ENCODE measurements around the gene PAK4. TPM values are rescaled to one million over a fixed set of nuclear protein-coding genes. Genes with fewer than 3 reads are reported as not detected.

Gene PAK4
- total RNA-seq, 1 experiment from 2014 or later: 55.2 TPM

DNA sequence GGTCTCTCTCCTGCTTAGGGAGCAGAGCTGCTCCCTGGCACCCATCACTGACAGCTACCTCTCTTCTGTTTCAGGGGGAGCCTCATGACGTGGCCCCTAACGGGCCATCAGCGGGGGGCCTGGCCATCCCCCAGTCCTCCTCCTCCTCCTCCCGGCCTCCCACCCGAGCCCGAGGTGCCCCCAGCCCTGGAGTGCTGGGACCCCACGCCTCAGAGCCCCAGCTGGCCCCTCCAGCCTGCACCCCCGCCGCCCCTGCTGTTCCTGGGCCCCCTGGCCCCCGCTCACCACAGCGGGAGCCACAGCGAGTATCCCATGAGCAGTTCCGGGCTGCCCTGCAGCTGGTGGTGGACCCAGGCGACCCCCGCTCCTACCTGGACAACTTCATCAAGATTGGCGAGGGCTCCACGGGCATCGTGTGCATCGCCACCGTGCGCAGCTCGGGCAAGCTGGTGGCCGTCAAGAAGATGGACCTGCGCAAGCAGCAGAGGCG is 48.0 kb downstream of the PAK4 start:
- DNase-seq (ENCODE audit: low spot score): no peak
- no peak for TF ChIP-seq CTCF (conservative IDR thresholded peaks at IDR 0.05; ENCODE audit: low read depth, low read length)
- no peak for TF ChIP-seq EZH2 (IDR thresholded peaks at IDR 0.05; ENCODE audit: borderline replicate concordance, low read depth, low read length, poor library complexity, severe bottlenecking)
- no peaks in the 10 kb centered on the region for H3K27me3 ChIP-seq (replicated peaks; ENCODE audit: insufficient read depth, low read depth, low read length, poor library complexity)
- ChIA-PET CTCF (interaction anchor here (0.6 kb wide), 1 partner anchor 247 kb away, joined by 5 read pairs; no protein-coding TSS in a partner anchor), POLR2A (ENCODE audit: low non-redundant PET) (no interaction called here)
- intact Hi-C loops (cut with micrococcal nuclease; ENCODE audit: unreplicated experiment): no loop called here
- BruUV-seq (replicated peaks): no TSS peak
- H3K4me3 ChIP-seq (ENCODE audit: low read depth, low read length, poor library complexity, severe bottlenecking): no peak overlapping the region
- H3K27ac ChIP-seq (ENCODE audit: low read depth, low read length, poor library complexity, severe bottlenecking): no peak overlapping the region
- no peaks in the 10 kb centered on the region for H3K9me3 ChIP-seq (ENCODE audit: low read depth, low read length, poor library complexity, severe bottlenecking)
- peaks cover 16% of the 10 kb centered on the region for H3K36me3 ChIP-seq (ENCODE audit: insufficient read depth, low read length, poor library complexity, severe bottlenecking)
- H3K4me1 ChIP-seq (ENCODE audit: insufficient read depth, low read length, poor library complexity, severe bottlenecking): no peaks in the 10 kb centered on the region

DNA sequence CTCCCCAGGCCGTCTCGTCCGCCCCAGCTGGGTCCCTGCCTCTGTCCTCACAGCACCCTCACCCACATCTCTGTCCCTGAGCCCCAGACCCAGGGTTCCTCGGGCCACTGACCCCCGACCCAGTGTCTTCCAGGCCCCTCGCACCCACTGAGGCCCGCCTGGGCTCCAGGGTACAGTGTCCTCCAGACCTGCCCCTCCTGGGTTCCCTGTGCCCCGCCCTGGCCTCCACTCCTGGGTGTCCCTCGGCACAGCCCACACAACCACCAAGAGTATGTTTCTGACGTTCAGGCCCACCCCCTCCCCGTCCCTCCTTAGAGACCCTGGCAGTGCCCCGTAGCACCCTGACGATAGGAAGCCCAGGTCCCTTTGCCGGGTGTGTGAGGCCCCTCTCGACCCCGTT is 48.6 kb downstream of the PAK4 start:
- no peak for DNase-seq (ENCODE audit: low spot score)
- ChIA-PET CTCF (no interaction called here), POLR2A (ENCODE audit: low non-redundant PET) (no interaction called here)
- TF ChIP-seq EZH2 (IDR thresholded peaks at IDR 0.05; ENCODE audit: borderline replicate concordance, low read depth, low read length, poor library complexity, severe bottlenecking) (no peak), CTCF (conservative IDR thresholded peaks at IDR 0.05; ENCODE audit: low read depth, low read length) (no peak)
- Histone ChIP-seq H3K4me3 (ENCODE audit: low read depth, low read length, poor library complexity, severe bottlenecking) (no peak overlapping the region), H3K36me3 (ENCODE audit: insufficient read depth, low read length, poor library complexity, severe bottlenecking) (peaks cover 16% of the 10 kb centered on the region), H3K27me3 (replicated peaks; ENCODE audit: insufficient read depth, low read depth, low read length, poor library complexity) (no peaks in the 10 kb centered on the region), H3K9me3 (ENCODE audit: low read depth, low read length, poor library complexity, severe bottlenecking) (no peaks in the 10 kb centered on the region), H3K4me1 (ENCODE audit: insufficient read depth, low read length, poor library complexity, severe bottlenecking) (no peaks in the 10 kb centered on the region), H3K27ac (ENCODE audit: low read depth, low read length, poor library complexity, severe bottlenecking) (no peak overlapping the region)
- no TSS peak for BruUV-seq (replicated peaks)
- intact Hi-C loops (cut with micrococcal nuclease; ENCODE audit: unreplicated experiment): no loop called here

DNA sequence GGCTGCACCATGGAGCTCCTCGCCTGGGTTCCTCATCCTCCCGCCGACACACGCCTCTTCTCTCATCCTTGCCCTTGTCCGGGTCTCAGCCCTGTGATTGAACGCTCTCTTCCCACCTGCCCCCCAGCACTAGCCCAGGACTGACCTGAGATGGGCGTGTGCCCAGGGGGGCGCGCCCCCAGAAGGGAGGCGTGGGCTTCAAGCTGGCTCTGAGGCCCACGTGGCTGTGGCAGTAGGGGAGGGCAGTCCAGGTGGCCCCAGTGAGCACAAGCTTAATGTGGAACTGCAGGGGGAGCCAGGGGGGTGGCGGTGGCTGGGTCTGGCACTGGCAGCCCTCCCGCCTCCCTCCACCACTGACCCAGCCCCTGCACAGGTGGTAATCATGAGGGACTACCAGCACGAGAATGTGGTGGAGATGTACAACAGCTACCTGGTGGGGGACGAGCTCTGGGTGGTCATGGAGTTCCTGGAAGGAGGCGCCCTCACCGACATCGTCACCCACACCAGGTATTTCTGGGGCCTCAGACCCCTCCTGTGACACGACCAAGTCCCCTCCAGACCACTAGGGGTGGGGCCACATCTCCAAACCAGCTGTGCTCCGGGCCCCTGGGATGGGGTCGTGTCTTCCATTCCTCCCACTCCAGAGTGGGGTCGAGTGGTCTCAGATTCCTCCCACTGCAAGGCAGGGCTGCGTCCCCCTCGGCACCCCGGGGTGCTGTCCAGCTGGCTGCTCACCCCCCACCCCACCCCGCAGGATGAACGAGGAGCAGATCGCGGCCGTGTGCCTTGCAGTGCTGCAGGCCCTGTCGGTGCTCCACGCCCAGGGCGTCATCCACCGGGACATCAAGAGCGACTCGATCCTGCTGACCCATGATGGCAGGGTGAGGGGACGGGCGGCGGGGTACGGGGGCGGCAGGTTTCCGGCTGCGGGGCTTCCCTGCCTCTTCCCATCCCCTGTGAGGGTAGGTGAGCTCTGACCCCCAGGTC is 49.3 kb downstream of the PAK4 start:
- intact Hi-C loops (cut with micrococcal nuclease; ENCODE audit: unreplicated experiment): no loop called here
- Histone ChIP-seq H3K27me3 (replicated peaks; ENCODE audit: insufficient read depth, low read depth, low read length, poor library complexity) (no peaks in the 10 kb centered on the region), H3K4me1 (ENCODE audit: insufficient read depth, low read length, poor library complexity, severe bottlenecking) (no peaks in the 10 kb centered on the region), H3K9me3 (ENCODE audit: low read depth, low read length, poor library complexity, severe bottlenecking) (no peaks in the 10 kb centered on the region), H3K36me3 (ENCODE audit: insufficient read depth, low read length, poor library complexity, severe bottlenecking) (peaks cover 18% of the 10 kb centered on the region), H3K4me3 (ENCODE audit: low read depth, low read length, poor library complexity, severe bottlenecking) (no peak overlapping the region), H3K27ac (ENCODE audit: low read depth, low read length, poor library complexity, severe bottlenecking) (no peak overlapping the region)
- no peak for TF ChIP-seq CTCF (conservative IDR thresholded peaks at IDR 0.05; ENCODE audit: low read depth, low read length)
- no peak for TF ChIP-seq EZH2 (IDR thresholded peaks at IDR 0.05; ENCODE audit: borderline replicate concordance, low read depth, low read length, poor library complexity, severe bottlenecking)
- CTCF ChIA-PET: no interaction called here
- DNase-seq (ENCODE audit: low spot score): no peak
- POLR2A ChIA-PET (ENCODE audit: low non-redundant PET): no interaction called here
- BruUV-seq (replicated peaks): no TSS peak

Measured in A673 (cell line).